Mesenchymal stem cell (in vitro differentiated cells and primary cell): ENCODE results near the gene ERGIC1.

ENCODE experiments used
- DNase-seq: peaks from one replicate; pipeline ENCODE4 v3.0.0-alpha.2; 2013
- H2AFZ ChIP-seq: one replicate; pipeline ENCODE4 v1.6.1; 2013; ENCODE audit warnings: low read depth, mild to moderate bottlenecking, control low read depth, inconsistent platforms, low read length, moderate library complexity
- H2AK5ac ChIP-seq: 2 replicates; pipeline ENCODE4 v1.6.1; 2013; ENCODE audit warnings: low read length, moderate library complexity, mild to moderate bottlenecking, inconsistent platforms; ENCODE audit not compliant: severe bottlenecking
- H2BK120ac ChIP-seq: one replicate; pipeline ENCODE4 v1.6.1; 2013; ENCODE audit warnings: low read depth, mild to moderate bottlenecking, inconsistent platforms, low read length, moderate library complexity
- H2BK12ac ChIP-seq, 2 experiments: one replicate each; pipeline ENCODE4 v1.6.1; 2013; ENCODE audit warnings: inconsistent platforms in 2 of 2, low read length in 2 of 2, mild to moderate bottlenecking in 2 of 2, moderate library complexity in 2 of 2, control low read depth in 1 of 2
- H2BK15ac ChIP-seq: one replicate; pipeline ENCODE4 v1.6.1; 2013; ENCODE audit warnings: mild to moderate bottlenecking, low read depth, inconsistent platforms; ENCODE audit not compliant: poor library complexity, severe bottlenecking
- H2BK5ac ChIP-seq: 2 replicates; pipeline ENCODE4 v1.6.1; 2013; ENCODE audit warnings: low read depth, mild to moderate bottlenecking, low read length, control low read depth, inconsistent platforms; ENCODE audit not compliant: poor library complexity, severe bottlenecking
- H3K14ac ChIP-seq, 2 experiments: one replicate each; pipeline ENCODE4 v1.6.1; 2013; ENCODE audit warnings: inconsistent platforms in 2 of 2, low read length in 2 of 2, control low read depth in 1 of 2, mild to moderate bottlenecking in 1 of 2, moderate library complexity in 1 of 2
- H3K18ac ChIP-seq, 2 experiments: one replicate each; pipeline ENCODE4 v1.6.1; 2013; ENCODE audit warnings: inconsistent platforms in 2 of 2, low read length in 2 of 2, control low read depth in 1 of 2, low read depth in 1 of 2, mild to moderate bottlenecking in 1 of 2
- H3K23ac ChIP-seq, 2 experiments: one replicate each; pipeline ENCODE4 v1.6.1; 2013; ENCODE audit warnings: inconsistent platforms in 2 of 2, low read length in 2 of 2, mild to moderate bottlenecking in 2 of 2, moderate library complexity in 2 of 2, control low read depth in 1 of 2
- H3K27ac ChIP-seq: 2 replicates; pipeline ENCODE4 v1.5.1; 2013; ENCODE audit warnings: mild to moderate bottlenecking, moderate library complexity, low read length, control low read depth, inconsistent platforms; ENCODE audit not compliant: poor library complexity, severe bottlenecking
- H3K27me3 ChIP-seq, 2 experiments: 2 replicates each; pipeline versions ENCODE4 v1.6.1 to v1.7.0; 2013; ENCODE audit warnings: low read length in 2 of 2, mild to moderate bottlenecking in 2 of 2, moderate library complexity in 2 of 2, control low read depth in 1 of 2, inconsistent platforms in 1 of 2; ENCODE audit not compliant: control insufficient read depth in 1 of 2, insufficient read depth in 1 of 2
- H3K36me3 ChIP-seq, 2 experiments: 2 replicates each; pipeline versions ENCODE4 v1.6.1 to v1.7.0; 2013; ENCODE audit warnings: low read length in 2 of 2, control low read depth in 1 of 2, inconsistent platforms in 1 of 2, low read depth in 1 of 2, mild to moderate bottlenecking in 1 of 2; ENCODE audit not compliant: insufficient read depth in 2 of 2, control insufficient read depth in 1 of 2
- H3K4ac ChIP-seq, 2 experiments: one replicate each; pipeline ENCODE4 v1.6.1; 2013; ENCODE audit warnings: inconsistent platforms in 2 of 2, low read length in 2 of 2, mild to moderate bottlenecking in 2 of 2, moderate library complexity in 2 of 2, control low read depth in 1 of 2, low read depth in 1 of 2
- H3K4me1 ChIP-seq: 2 replicates; pipeline ENCODE4 v1.6.1; 2013; ENCODE audit warnings: low read depth, low read length, control low read depth; ENCODE audit not compliant: control insufficient read depth, insufficient read depth
- H3K4me2 ChIP-seq: 2 replicates; pipeline ENCODE4 v1.6.1; 2013; ENCODE audit warnings: low read length, mild to moderate bottlenecking, inconsistent platforms; ENCODE audit not compliant: poor library complexity, severe bottlenecking
- H3K4me3 ChIP-seq, 2 experiments: 2 replicates each; pipeline versions ENCODE4 v1.5.1 to v1.7.0; 2013; ENCODE audit warnings: low read length in 2 of 2, mild to moderate bottlenecking in 2 of 2, control low read depth in 1 of 2, low read depth in 1 of 2; ENCODE audit not compliant: insufficient read depth in 1 of 2
- H3K79me1 ChIP-seq: replicated peaks from 2 replicates; pipeline ENCODE4 v1.6.1; 2013; ENCODE audit warnings: mild to moderate bottlenecking, control low read depth, low read length, inconsistent platforms; ENCODE audit not compliant: poor library complexity, severe bottlenecking
- H3K9ac ChIP-seq: 2 replicates; pipeline ENCODE4 v1.7.0; 2013; ENCODE audit warnings: mild to moderate bottlenecking, low read length, moderate library complexity
- H3K9me3 ChIP-seq: 2 replicates; pipeline ENCODE4 v1.7.0; 2013; ENCODE audit warnings: mild to moderate bottlenecking, low read length; ENCODE audit not compliant: control insufficient read depth
- H4K8ac ChIP-seq: one replicate; pipeline ENCODE4 v1.6.1; 2013; ENCODE audit warnings: inconsistent platforms, mild to moderate bottlenecking, low read length, moderate library complexity
- H4K91ac ChIP-seq: one replicate; pipeline ENCODE4 v1.6.1; 2013; ENCODE audit warnings: mild to moderate bottlenecking, low read length, inconsistent platforms
- WGBS: methylation state at CpG from one replicate; pipeline ENCODE4 v1.1.7; 2013; ENCODE audit warnings: mixed read lengths; 5-methylcytosine and 5-hydroxymethylcytosine counted together

The ERGIC1 gene

GRCh38 chr5:172853355-172853975, 19.4 kb downstream of the ERGIC1 start:
- no peak overlapping the region for H3K4me2 ChIP-seq
- 93% methylated on average over 7 of the region's 8 CpGs for WGBS
- peaks cover 20 to 22% of the 10 kb centered on the region in 2 experiments for H3K36me3 ChIP-seq

GRCh38 chr5:172854451-172854871, 20.4 kb downstream of the ERGIC1 start:
- Histone ChIP-seq H2BK5ac (no peak overlapping the region), H4K8ac (peak overlapping the region; percentile 61), H3K23ac (no peak overlapping the region), H3K4ac (no peak overlapping the region), H3K27me3 (no peaks in the 10 kb centered on the region), H2AFZ (no peak overlapping the region), H3K4me1 (peaks cover 52% of the 10 kb centered on the region), H3K36me3 (peaks cover 18 to 22% of the 10 kb centered on the region in 2 experiments), H3K4me3 (peak overlapping the region in 1 of 2 experiments; percentile 21), H3K79me1 (peaks cover 21% of the 10 kb centered on the region), H2BK12ac (no peak overlapping the region), H3K4me2 (no peak overlapping the region), H2BK15ac (no peak overlapping the region), H4K91ac (peak overlapping the region; percentile 83), H3K14ac (peak overlapping the region in 1 of 2 experiments; percentile 68), H2BK120ac (no peak overlapping the region), H3K9ac (peak overlapping the region; percentile 80), H3K27ac (no peak overlapping the region), H2AK5ac (peak overlapping the region; percentile 36), H3K9me3 (no peaks in the 10 kb centered on the region), H3K18ac (peak overlapping the region; percentile 40 to 77)
- WGBS, result 89% methylated on average over 9 of the region's 12 CpGs
- DNase-seq, result peak; percentile 55

More at GRCh38 chr5:172853355-172853975, 19.4 kb downstream of the ERGIC1 start:
- Histone ChIP-seq H3K27me3 (no peaks in the 10 kb centered on the region), H2BK5ac (no peak overlapping the region), H3K79me1 (peaks cover 22% of the 10 kb centered on the region), H3K4ac (peak overlapping the region; percentile 27 to 55), H4K8ac (peak overlapping the region; percentile 47), H3K4me3 (peak overlapping the region in 1 of 2 experiments; percentile 8), H3K18ac (peak overlapping the region; percentile 54 to 68), H3K4me1 (peaks cover 47% of the 10 kb centered on the region), H2AFZ (no peak overlapping the region), H2BK12ac (peak overlapping the region in 1 of 2 experiments; percentile 22), H2AK5ac (peak overlapping the region; percentile 45), H4K91ac (peak overlapping the region; percentile 19), H3K14ac (peak overlapping the region in 1 of 2 experiments; percentile 53), H3K9ac (peak overlapping the region; percentile 80), H2BK15ac (no peak overlapping the region), H3K23ac (no peak overlapping the region), H3K27ac (peak overlapping the region; percentile 46), H3K9me3 (no peaks in the 10 kb centered on the region), H2BK120ac (no peak overlapping the region)
- DNase-seq, result peak; percentile 48

GRCh38 chr5:172854971-172855370, 20.9 kb downstream of the ERGIC1 start:
- no peak overlapping the region for H3K18ac ChIP-seq
- H2BK12ac ChIP-seq, result peak overlapping the region in 1 of 2 experiments; percentile 7
- peak overlapping the region in 1 of 2 experiments; percentile 21 for H3K4me3 ChIP-seq
- H2AK5ac ChIP-seq, result peak overlapping the region; percentile 73
- no peak for DNase-seq
- H4K91ac ChIP-seq, result peak overlapping the region; percentile 66
- no peaks in the 10 kb centered on the region for H3K9me3 ChIP-seq
- no peak overlapping the region for H3K14ac ChIP-seq
- H3K23ac ChIP-seq, result no peak overlapping the region
- H2AFZ ChIP-seq, result no peak overlapping the region
- H3K4ac ChIP-seq, result peak overlapping the region in 1 of 2 experiments; percentile 59
- H3K27me3 ChIP-seq, result no peaks in the 10 kb centered on the region
- peak overlapping the region; percentile 53 for H4K8ac ChIP-seq
- peaks cover 19% of the 10 kb centered on the region for H3K79me1 ChIP-seq
- no peak overlapping the region for H3K4me2 ChIP-seq
- H3K4me1 ChIP-seq, result peaks cover 51% of the 10 kb centered on the region
- no peak overlapping the region for H2BK15ac ChIP-seq
- no peak overlapping the region for H2BK5ac ChIP-seq
- H3K27ac ChIP-seq, result peak overlapping the region; percentile 28
- no peak overlapping the region for H2BK120ac ChIP-seq
- peaks cover 12 to 22% of the 10 kb centered on the region in 2 experiments for H3K36me3 ChIP-seq
- WGBS, result 98% methylated on average over 5 of the region's 5 CpGs
- peak overlapping the region; percentile 80 for H3K9ac ChIP-seq

- no peak overlapping the region for H3K27ac ChIP-seq
- peaks cover 12 to 26% of the 10 kb centered on the region in 2 experiments for H3K36me3 ChIP-seq
- no peak overlapping the region for H2BK15ac ChIP-seq
- H2BK12ac ChIP-seq, result peak overlapping the region in 1 of 2 experiments; percentile 11
- no peaks in the 10 kb centered on the region for H3K27me3 ChIP-seq
- no peak overlapping the region for H2BK120ac ChIP-seq
- peak overlapping the region; percentile 80 for H3K9ac ChIP-seq
- no peak for DNase-seq
- peak overlapping the region; percentile 80 for H4K91ac ChIP-seq
- H3K4ac ChIP-seq, result no peak overlapping the region
- peaks cover 53% of the 10 kb centered on the region for H3K4me1 ChIP-seq
- no peak overlapping the region for H3K23ac ChIP-seq
- H3K14ac ChIP-seq, result peak overlapping the region in 1 of 2 experiments; percentile 2
- H3K4me3 ChIP-seq, result no peak overlapping the region
- H3K9me3 ChIP-seq, result no peaks in the 10 kb centered on the region
- H2BK5ac ChIP-seq, result no peak overlapping the region
- H3K79me1 ChIP-seq, result peaks cover 26% of the 10 kb centered on the region
- WGBS, result 92% methylated on average over 16 of the region's 18 CpGs
- H3K18ac ChIP-seq, result no peak overlapping the region
- no peak overlapping the region for H2AFZ ChIP-seq
- no peak overlapping the region for H3K4me2 ChIP-seq
- H4K8ac ChIP-seq, result peak overlapping the region; percentile 43
- H2AK5ac ChIP-seq, result peak overlapping the region; percentile 73
Measured at GRCh38 chr5:172855597-172856292, 21.7 kb downstream of the ERGIC1 start.
